Ovary (tissue), 9 donors: ENCODE results near the gene CCDC91. TPM values are rescaled to one million over a fixed set of nuclear protein-coding genes. Genes with fewer than 3 reads are reported as not detected.

Experiments
- DNase-seq, 5 donors: peaks; one replicate each; pipeline ENCODE4 v3.0.0-alpha.2; 2019 to 2020
- H3K27ac ChIP-seq, 2 donors: fragments of 200-600 bp; one replicate each; pipeline versions ENCODE4 v1.5.1 to v1.8.0; 2019 to 2022
- H3K27me3 ChIP-seq: fragments of 200-600 bp; one replicate; pipeline ENCODE4 v1.8.0; 2022
- H3K36me3 ChIP-seq: fragments of 200-600 bp; sonication (generic); one replicate; pipeline ENCODE4 v1.5.1; 2019
- H3K4me1 ChIP-seq: one replicate; pipeline ENCODE4 v1.8.1; 2013; ENCODE audit warnings: mild to moderate bottlenecking, moderate library complexity; ENCODE audit not compliant: insufficient read depth
- H3K4me3 ChIP-seq: fragments of 200-600 bp; sonication (generic); one replicate; pipeline ENCODE4 v1.5.1; 2017
- H3K9me3 ChIP-seq, 2 donors: fragments of 200-600 bp in 1 of 2; sonication (generic) in 1 of 2; one replicate each; pipeline versions ENCODE4 v1.5.1 to v1.8.1; 2013 to 2019; ENCODE audit warnings: mild to moderate bottlenecking in 1 of 2, moderate library complexity in 1 of 2
- CTCF ChIP-seq, 3 donors: fragments of 450-650 bp in 2 of 3; fragments of 200-600 bp in 1 of 3; IDR thresholded peaks; one replicate each; pipeline versions ENCODE4 v1.5.1 to v1.8.0; 2016 to 2022; ENCODE audit warnings: antibody characterized with exemption in 3 of 3, mild to moderate bottlenecking in 1 of 3
- EP300 ChIP-seq: sonication (generic); formaldehyde crosslinking; IDR thresholded peaks from one replicate; pipeline ENCODE4 v1.6.1; 2017; ENCODE audit warnings: antibody characterized with exemption
- POLR2A ChIP-seq: fragments of 450-650 bp; IDR thresholded peaks from one replicate; pipeline ENCODE4 v1.6.1; 2017; ENCODE audit warnings: antibody characterized with exemption, mild to moderate bottlenecking, moderate library complexity
- WGBS, 3 donors: extraction: QIAGEN DNeasy Blood & Tissue Kit in 1 of 3; methylation state at CpG; one replicate each; pipeline versions ENCODE4 v1.1.5 to v1.1.7; 2013 to 2017; 5-methylcytosine and 5-hydroxymethylcytosine counted together
- intact Hi-C, 4 donors: fragments of 100-400 bp; cut with DNase I; formaldehyde crosslinking; loops; one replicate each; pipeline versions ENCODE4 v1.11.0 to v1.15.1; 2022 to 2023
- polyA plus RNA-seq, 2 donors: library from polyadenylated mRNA; stranded (reverse); fragments of 200-250 nt in 1 of 2; fragments of 350-450 nt in 1 of 2; fragmentation: Illumina TruSeq in 1 of 2; extraction: RNeasy Lipid Tissue Mini Kit (QIAGEN cat#74804) in 1 of 2; gene quantifications; one replicate each; pipeline ENCODE4 v1.2.3, GENCODE V29; 2013 to 2014
- total RNA-seq, 7 donors: library from RNA; depleted of rRNA in 2 of 7; stranded (reverse); fragments of >200 nt in 2 of 7; fragmentation: NEBNext Ultra II Directional in 3 of 7; extraction: Animal tissue kit (Norgen Biotek cat#: 25700) in 3 of 7; gene quantifications; one replicate each; pipeline versions ENCODE4 v1.1.0 to v1.2.4, GENCODE V29; 2016 to 2023
- donor health status: DM: no; HTN: no; CAD: no; lungs with moderate emphysema.
- donor health status: DM: no; HTN: no; CAD: no.
- donor health status: Bipolar disorder and iron deficiency.
- donor health status: DM: yes; HTN: yes; CAD: no.
- donor health status: DM: no; HTN: no; CAD: no.
- donor health status: DM: yes; HTN: yes; CAD: no.

CCDC91 gene
- total and polyA plus RNA-seq, 9 donors = 15.8 to 45.7 (median 36.2) TPM

GRCh38 chr12:28218875-28219274, 28.6 kb downstream of the CCDC91 start:
- no peaks in the 10 kb centered on the region for H3K36me3 ChIP-seq
- H3K27me3 ChIP-seq = no peaks in the 10 kb centered on the region
- no peaks in the 10 kb centered on the region for H3K4me1 ChIP-seq
- intact Hi-C loops = no loop called here
- H3K9me3 ChIP-seq = no peaks in the 10 kb centered on the region
- WGBS, 3 donors = 57 to 98% (median 98%) methylated on average over 1 of the region's 1 CpG
- no peak overlapping the region for H3K27ac ChIP-seq
- DNase-seq = no peak
- TF ChIP-seq CTCF (IDR thresholded peaks at IDR 0.05) (no peak), EP300 (no peak), POLR2A (no peak)
- H3K4me3 ChIP-seq = no peak overlapping the region

- H3K4me1 ChIP-seq = no peaks in the 10 kb centered on the region
- no peak overlapping the region for H3K27ac ChIP-seq
- no peaks in the 10 kb centered on the region for H3K9me3 ChIP-seq
- H3K36me3 ChIP-seq = no peaks in the 10 kb centered on the region
- no peaks in the 10 kb centered on the region for H3K27me3 ChIP-seq
- intact Hi-C loops = no loop called here
- DNase-seq = no peak
- no peak overlapping the region for H3K4me3 ChIP-seq
- TF ChIP-seq EP300 (no peak), POLR2A (no peak), CTCF (IDR thresholded peaks at IDR 0.05) (no peak)
Observed at GRCh38 chr12:28219827-28220226, 29.6 kb downstream of the CCDC91 start.

GRCh38 chr12:28222081-28222700, 31.9 kb downstream of the CCDC91 start:
- Histone ChIP-seq H3K36me3 (no peaks in the 10 kb centered on the region), H3K4me3 (no peak overlapping the region), H3K27me3 (no peaks in the 10 kb centered on the region), H3K9me3 (no peaks in the 10 kb centered on the region), H3K4me1 (no peaks in the 10 kb centered on the region), H3K27ac (no peak overlapping the region)
- intact Hi-C loops = no loop called here
- TF ChIP-seq POLR2A = no peak
- TF ChIP-seq CTCF (IDR thresholded peaks at IDR 0.05) = no peak
- TF ChIP-seq EP300 = no peak
- DNase-seq = no peak
- WGBS, 3 donors = 88 to 94% (median 92%) methylated on average over 2 of the region's 2 CpGs

GRCh38 chr12:28223025-28223554, 32.8 kb downstream of the CCDC91 start:
- Histone ChIP-seq H3K27ac (no peak overlapping the region), H3K36me3 (no peaks in the 10 kb centered on the region), H3K4me3 (no peak overlapping the region), H3K27me3 (no peaks in the 10 kb centered on the region), H3K9me3 (no peaks in the 10 kb centered on the region), H3K4me1 (no peaks in the 10 kb centered on the region)
- no peak for DNase-seq
- WGBS, 3 donors = 94 to 96% (median 94%) methylated on average over 3 of the region's 3 CpGs
- no peak for TF ChIP-seq POLR2A
- no peak for TF ChIP-seq CTCF (IDR thresholded peaks at IDR 0.05)
- TF ChIP-seq EP300 = no peak
- intact Hi-C loops = no loop called here
